Immature natural killer cell (primary cell): ENCODE data around the gene PRMT7. TPM values are rescaled to one million over a fixed set of nuclear protein-coding genes. Genes with fewer than 3 reads are reported as not detected.
"Not testable (repeated sequence)": the region's sequence is repeated elsewhere in the genome, so short reads cannot be mapped to it uniquely, and the experiment has no call there.

Experiments used
- DNase-seq, 3 donors: peaks; one replicate each; pipeline ENCODE4 v3.0.0; 2022; ENCODE audit warnings: mixed read lengths in 1 of 3
- H3K27ac Mint-ChIP-seq, 6 donors: one replicate each; pipeline ENCODE4 v1.8.0; 2020; ENCODE audit warnings: mixed read lengths in 6 of 6, mild to moderate bottlenecking in 5 of 6, inconsistent platforms in 4 of 6, moderate library complexity in 3 of 6
- H3K27me3 Mint-ChIP-seq, 3 donors: one replicate each; pipeline ENCODE4 v1.8.0; 2020 to 2021; ENCODE audit warnings: low read depth in 3 of 3, mild to moderate bottlenecking in 3 of 3, mixed read lengths in 3 of 3, moderate library complexity in 3 of 3, inconsistent platforms in 1 of 3
- H3K36me3 Mint-ChIP-seq, 3 donors: one replicate each; pipeline ENCODE4 v1.8.0; 2020; ENCODE audit warnings: mixed read lengths in 3 of 3, inconsistent platforms in 2 of 3, mild to moderate bottlenecking in 2 of 3
- H3K4me1 Mint-ChIP-seq, 2 donors: one replicate each; pipeline ENCODE4 v1.8.0; 2020; ENCODE audit warnings: inconsistent platforms in 2 of 2, mild to moderate bottlenecking in 2 of 2, mixed read lengths in 2 of 2, moderate library complexity in 1 of 2
- H3K4me3 Mint-ChIP-seq, 5 donors: one replicate each; pipeline ENCODE4 v1.8.0; 2020; ENCODE audit warnings: mild to moderate bottlenecking in 5 of 5, mixed read lengths in 5 of 5, inconsistent platforms in 3 of 5, moderate library complexity in 3 of 5
- H3K9me3 Mint-ChIP-seq, 6 donors: one replicate each; pipeline ENCODE4 v1.8.0; 2020; ENCODE audit warnings: mild to moderate bottlenecking in 6 of 6, mixed read lengths in 6 of 6, inconsistent platforms in 4 of 6, moderate library complexity in 3 of 6
- polyA plus RNA-seq, 3 donors: library from polyadenylated mRNA; unstranded; fragments of 300-500 nt; fragmentation: Illumina TruSeq; gene quantifications; one replicate each; pipeline ENCODE4 v1.2.3, GENCODE V29; 2021

Gene PRMT7
- polyA plus RNA-seq, 3 donors from 2014 or later, result 30.8 to 51.8 (median 44.2) TPM

DNA sequence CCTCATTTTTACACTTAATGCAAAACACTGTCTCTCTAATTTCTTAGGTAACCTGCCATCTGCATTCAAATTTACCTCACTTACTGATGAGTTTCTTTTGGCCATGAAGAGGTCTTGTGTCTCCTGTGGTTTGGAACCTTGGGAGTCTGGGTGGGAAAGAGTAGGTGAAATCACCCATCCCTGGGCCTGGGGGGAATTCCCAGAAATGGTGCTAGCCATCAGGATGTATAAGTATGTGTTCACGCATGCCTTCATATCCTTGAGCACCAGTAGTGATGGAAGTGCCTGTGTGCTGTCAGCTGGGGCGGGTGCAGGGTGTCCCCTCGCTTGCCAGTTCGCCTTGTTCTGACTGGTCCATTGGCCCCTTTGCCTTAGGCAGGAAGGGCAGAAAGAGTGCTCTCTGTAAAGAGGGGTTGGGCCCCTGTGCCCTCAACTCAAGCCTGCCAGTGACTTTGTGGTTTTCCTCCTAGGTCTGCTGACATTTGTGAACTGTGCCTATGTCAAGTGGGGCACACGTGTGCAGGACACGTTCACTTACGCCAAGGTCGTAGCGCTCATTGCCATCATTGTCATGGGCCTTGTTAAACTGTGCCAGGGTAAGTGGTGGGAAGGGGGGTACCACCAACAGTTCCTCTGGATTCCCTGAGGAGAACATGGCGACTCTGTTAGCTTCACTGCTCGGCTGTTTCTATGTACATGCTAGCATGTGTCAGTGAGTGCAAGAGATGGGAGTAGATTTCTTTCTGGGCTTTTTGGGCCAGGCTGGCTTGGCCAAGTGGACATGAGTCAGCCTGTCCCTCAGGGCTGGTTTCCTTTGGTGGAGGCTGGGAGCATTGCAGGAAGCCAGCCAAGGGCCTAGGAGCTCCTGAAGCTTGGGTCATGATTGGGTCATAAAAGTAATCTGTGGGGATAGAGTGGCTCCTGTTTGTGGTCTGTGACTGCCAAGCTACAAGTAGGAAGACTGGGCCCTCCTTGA lies 23.3 kb upstream of the PRMT7 start:
- H3K27me3 Mint-ChIP-seq, result peaks cover 0 to 8% (median 3%) of the 10 kb centered on the region in 3 donors
- H3K4me3 Mint-ChIP-seq, result peak overlapping the region; percentile 55 to 85 (median 72)
- peaks cover 97 to 98% of the 10 kb centered on the region in 2 donors for H3K4me1 Mint-ChIP-seq
- H3K36me3 Mint-ChIP-seq, result peaks cover 4 to 17% (median 14%) of the 10 kb centered on the region in 3 donors
- no peaks in the 10 kb centered on the region for H3K9me3 Mint-ChIP-seq
- peak in 1 of 3 donors; percentile 17 for DNase-seq
- H3K27ac Mint-ChIP-seq, result peak overlapping the region; percentile 86 to 95 (median 92)

DNA sequence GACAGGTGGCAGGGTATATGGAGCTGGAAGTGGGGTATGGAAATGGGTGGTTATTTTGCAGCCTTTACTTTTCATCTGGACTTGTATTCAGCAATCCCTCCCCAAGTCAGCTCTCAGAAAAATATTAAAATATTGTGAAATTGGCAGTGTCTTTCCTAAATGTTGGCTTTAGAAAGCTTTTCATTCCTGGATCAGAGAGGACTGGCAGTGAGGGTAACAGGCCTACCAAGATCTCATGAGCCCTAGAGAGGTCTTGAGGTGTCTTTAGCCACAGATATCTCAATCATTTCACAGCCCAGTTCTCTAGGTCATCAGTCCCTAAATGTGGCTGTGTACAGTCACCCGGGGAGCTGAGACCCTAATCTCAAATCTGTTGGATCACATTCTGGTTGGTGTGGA lies 22.6 kb upstream of the PRMT7 start:
- DNase-seq, result no peak
- peaks cover 92 to 98% of the 10 kb centered on the region in 2 donors for H3K4me1 Mint-ChIP-seq
- peak overlapping the region; percentile 86 to 95 (median 92) for H3K27ac Mint-ChIP-seq
- H3K27me3 Mint-ChIP-seq, result peaks cover 0 to 8% (median 3%) of the 10 kb centered on the region in 3 donors
- H3K9me3 Mint-ChIP-seq, result no peaks in the 10 kb centered on the region
- peak overlapping the region in 4 of 5 donors; percentile 71 to 85 (median 74) for H3K4me3 Mint-ChIP-seq
- peaks cover 4 to 21% (median 14%) of the 10 kb centered on the region in 3 donors for H3K36me3 Mint-ChIP-seq

DNA sequence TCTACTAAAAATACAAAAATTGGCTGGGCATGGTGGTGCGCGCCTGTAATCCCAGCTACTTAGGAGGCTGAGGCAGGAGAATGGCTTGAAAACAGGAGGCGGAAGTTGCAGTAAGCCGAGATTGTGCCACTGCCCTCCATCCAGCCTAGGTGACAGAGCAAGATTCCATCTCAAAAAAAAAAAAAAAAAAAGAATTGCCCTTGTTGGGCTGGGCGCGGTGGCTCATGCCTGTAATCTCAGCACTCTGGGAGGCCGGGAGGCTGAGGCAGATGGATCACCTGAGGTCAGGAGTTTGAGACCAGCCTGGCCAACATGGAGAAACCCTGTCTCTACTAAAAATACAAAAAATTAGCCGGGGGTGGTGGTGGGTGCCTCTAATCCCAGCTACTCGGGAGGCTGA lies 22.0 kb upstream of the PRMT7 start:
- H3K4me3 Mint-ChIP-seq, result peak overlapping the region in 3 of 5 donors; percentile 18 to 65 (median 60)
- not testable (repeated sequence) for H3K27me3 Mint-ChIP-seq, H3K9me3 Mint-ChIP-seq, DNase-seq
- H3K4me1 Mint-ChIP-seq, result peaks cover 90 to 97% of the 10 kb centered on the region in 2 donors
- peak overlapping the region; percentile 64 to 95 (median 92) for H3K27ac Mint-ChIP-seq
- peaks cover 4 to 26% (median 17%) of the 10 kb centered on the region in 3 donors for H3K36me3 Mint-ChIP-seq

DNA sequence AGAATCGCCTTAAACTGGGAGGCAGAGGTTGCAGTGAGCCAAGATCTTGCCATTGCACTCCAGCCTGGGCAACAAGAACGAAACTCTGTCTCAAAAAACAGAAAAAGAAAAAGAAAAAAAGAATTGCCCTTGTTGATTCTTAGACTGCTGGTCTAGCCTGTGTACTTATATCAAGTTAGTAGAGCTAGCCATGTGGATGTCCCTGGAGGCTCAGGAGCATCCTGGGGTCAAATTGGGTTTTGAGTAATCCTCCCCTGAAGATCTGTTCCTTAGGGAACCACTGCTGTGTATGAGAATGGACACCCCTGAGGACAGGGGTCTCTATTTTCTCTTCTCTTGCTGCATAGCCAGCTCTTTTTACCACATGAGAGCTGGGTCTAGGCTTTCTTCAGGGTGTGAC lies 21.6 kb upstream of the PRMT7 start:
- H3K4me1 Mint-ChIP-seq, result peaks cover 86 to 97% of the 10 kb centered on the region in 2 donors
- H3K36me3 Mint-ChIP-seq, result peaks cover 6 to 26% (median 17%) of the 10 kb centered on the region in 3 donors

DNA sequence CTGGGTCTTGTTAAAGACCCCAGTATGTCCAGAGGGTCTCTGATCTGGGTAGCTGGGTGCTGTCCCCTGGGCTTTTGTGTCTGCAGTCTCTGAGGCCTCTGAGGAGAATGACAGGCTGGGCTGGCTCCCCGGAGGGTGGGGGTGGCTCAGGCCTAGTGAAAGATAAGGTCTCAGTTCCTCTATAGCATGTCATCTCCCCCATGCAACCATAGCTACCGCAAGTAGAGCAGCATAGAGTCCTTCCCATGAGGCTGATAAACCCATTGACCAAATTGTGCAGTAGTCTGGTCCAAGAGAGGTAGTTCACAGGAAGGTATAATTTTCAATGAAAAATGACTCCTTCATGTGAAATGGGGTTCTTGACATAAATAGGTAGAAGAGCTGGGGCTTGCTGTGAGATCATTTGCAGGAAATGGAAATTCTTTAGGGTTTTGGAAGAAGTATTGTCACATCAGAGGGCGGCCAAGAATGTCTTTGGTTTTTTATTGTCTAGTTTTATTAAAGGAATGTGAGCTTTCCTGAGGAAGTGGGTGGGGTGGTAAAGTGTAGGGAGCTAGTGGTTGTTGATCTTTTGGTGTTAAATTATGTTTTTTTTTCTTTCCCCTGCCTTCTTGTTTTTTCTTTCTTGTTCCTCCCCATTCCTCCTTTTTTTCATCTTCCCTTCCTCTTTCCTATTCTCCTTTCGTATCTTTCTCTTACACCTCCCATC lies 21.0 kb upstream of the PRMT7 start:
- Mint-ChIP-seq H3K4me1 (peaks cover 80 to 97% of the 10 kb centered on the region in 2 donors), H3K27ac (peak overlapping the region; percentile 90 to 95 (median 92)), H3K9me3 (no peaks in the 10 kb centered on the region), H3K4me3 (peak overlapping the region; percentile 60 to 75 (median 65)), H3K36me3 (peaks cover 9 to 27% (median 17%) of the 10 kb centered on the region in 3 donors), H3K27me3 (peaks cover 0 to 8% (median 0%) of the 10 kb centered on the region in 3 donors)
- DNase-seq, result peak; percentile 45 to 53 (median 49)

More for the DNA sequence above, 21.6 kb upstream of the PRMT7 start:
- no peaks in the 10 kb centered on the region for H3K9me3 Mint-ChIP-seq
- peak overlapping the region; percentile 60 to 75 (median 65) for H3K4me3 Mint-ChIP-seq
- H3K27me3 Mint-ChIP-seq, result peaks cover 0 to 8% (median 2%) of the 10 kb centered on the region in 3 donors
- DNase-seq, result no peak
- H3K27ac Mint-ChIP-seq, result peak overlapping the region; percentile 90 to 95 (median 92)

DNA sequence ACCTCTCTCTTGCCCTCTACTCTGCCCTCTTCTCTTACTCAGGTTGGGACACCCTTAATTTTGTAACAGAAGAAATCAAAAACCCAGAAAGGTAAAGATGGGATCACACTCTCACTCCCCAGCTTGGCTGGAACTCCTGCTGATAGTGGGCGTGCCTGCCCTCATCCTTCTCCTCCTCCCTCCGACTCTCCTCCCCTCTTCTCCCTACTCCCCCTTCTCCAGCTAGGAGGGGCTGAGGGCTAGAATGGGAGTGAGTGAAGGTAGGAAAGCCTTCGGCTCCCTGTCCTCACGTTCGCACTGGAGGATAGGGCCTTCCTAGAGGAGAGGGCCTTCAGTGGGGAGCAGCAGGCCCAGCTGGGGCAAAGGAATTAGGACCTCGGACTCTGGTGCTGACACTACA lies 20.4 kb upstream of the PRMT7 start:
- Mint-ChIP-seq H3K36me3 (peaks cover 13 to 34% (median 17%) of the 10 kb centered on the region in 3 donors), H3K4me3 (peak overlapping the region; percentile 60 to 75 (median 65)), H3K27ac (peak overlapping the region; percentile 90 to 95 (median 92)), H3K9me3 (no peaks in the 10 kb centered on the region), H3K4me1 (peaks cover 73 to 96% of the 10 kb centered on the region in 2 donors), H3K27me3 (peaks cover 0 to 7% (median 0%) of the 10 kb centered on the region in 3 donors)
- DNase-seq, result no peak

DNA sequence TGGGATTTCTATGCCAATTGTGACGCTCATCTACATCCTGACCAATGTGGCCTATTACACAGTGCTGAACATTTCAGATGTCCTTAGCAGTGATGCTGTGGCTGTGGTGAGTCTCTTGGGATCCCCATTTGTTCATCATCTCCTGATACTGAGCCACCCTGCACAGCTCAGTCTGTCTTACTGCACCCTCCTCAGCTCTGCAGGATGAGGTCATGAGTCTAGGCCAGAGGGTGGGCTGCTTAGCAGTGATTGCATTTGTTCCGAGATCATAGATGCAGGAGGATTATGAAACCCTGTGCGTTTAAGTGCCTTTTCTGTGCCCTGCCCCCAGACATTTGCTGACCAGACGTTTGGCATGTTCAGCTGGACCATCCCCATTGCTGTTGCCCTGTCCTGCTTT lies 19.6 kb upstream of the PRMT7 start:
- Mint-ChIP-seq H3K36me3 (peaks cover 13 to 36% (median 15%) of the 10 kb centered on the region in 3 donors), H3K9me3 (no peaks in the 10 kb centered on the region), H3K4me3 (peak overlapping the region; percentile 22 to 67 (median 40)), H3K27ac (peak overlapping the region; percentile 89 to 95 (median 92)), H3K27me3 (peaks cover 0 to 7% (median 0%) of the 10 kb centered on the region in 3 donors), H3K4me1 (peaks cover 65 to 88% of the 10 kb centered on the region in 2 donors)
- DNase-seq, result no peak

DNA sequence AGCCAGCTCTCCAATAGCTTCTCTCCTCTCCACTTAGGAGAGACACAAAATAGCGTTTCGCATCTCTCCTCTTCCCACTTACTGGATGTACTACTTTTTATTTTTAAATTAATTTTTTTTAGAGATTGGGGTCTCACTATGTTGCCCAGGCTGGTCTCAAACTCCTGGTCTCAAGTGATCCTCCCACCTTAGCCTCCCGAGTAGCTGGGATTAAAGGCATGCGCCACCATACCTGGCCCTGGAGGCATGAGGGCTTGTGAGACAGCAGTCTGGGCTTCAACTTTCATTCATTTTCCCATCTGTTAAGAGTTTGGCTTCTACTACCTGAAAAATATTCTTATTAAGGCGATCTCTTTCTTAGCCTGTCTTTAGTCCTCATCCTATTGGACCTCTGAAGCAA lies 18.4 kb upstream of the PRMT7 start:
- no peak for DNase-seq
- Mint-ChIP-seq H3K36me3 (peaks cover 12 to 45% (median 19%) of the 10 kb centered on the region in 3 donors), H3K9me3 (no peaks in the 10 kb centered on the region), H3K27me3 (peaks cover 0 to 5% (median 0%) of the 10 kb centered on the region in 3 donors), H3K27ac (peak overlapping the region; percentile 31 to 95 (median 91)), H3K4me3 (peak overlapping the region in 1 of 5 donors; percentile 6), H3K4me1 (peaks cover 54 to 76% of the 10 kb centered on the region in 2 donors)

DNA sequence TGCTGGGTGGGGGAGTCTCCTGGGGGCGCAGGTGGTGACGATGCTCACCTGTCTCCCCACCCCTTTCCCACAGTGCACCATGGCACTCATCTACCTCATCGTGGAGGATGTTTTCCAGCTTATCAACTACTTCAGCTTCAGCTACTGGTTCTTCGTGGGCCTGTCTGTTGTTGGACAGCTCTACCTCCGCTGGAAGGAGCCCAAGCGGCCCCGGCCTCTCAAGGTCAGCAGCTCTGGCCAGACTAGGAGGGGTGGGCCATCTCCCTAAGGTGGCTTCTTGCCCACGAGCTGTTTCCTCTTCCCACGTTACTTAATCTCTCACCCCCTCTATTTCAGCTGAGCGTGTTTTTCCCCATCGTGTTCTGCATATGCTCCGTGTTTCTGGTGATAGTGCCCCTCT lies 14.5 kb upstream of the PRMT7 start:
- Mint-ChIP-seq H3K4me1 (peaks cover 16 to 39% of the 10 kb centered on the region in 2 donors), H3K27me3 (no peaks in the 10 kb centered on the region), H3K36me3 (peaks cover 12 to 57% (median 30%) of the 10 kb centered on the region in 3 donors), H3K4me3 (no peak overlapping the region), H3K9me3 (no peaks in the 10 kb centered on the region), H3K27ac (no peak overlapping the region)
- DNase-seq, result no peak

DNA sequence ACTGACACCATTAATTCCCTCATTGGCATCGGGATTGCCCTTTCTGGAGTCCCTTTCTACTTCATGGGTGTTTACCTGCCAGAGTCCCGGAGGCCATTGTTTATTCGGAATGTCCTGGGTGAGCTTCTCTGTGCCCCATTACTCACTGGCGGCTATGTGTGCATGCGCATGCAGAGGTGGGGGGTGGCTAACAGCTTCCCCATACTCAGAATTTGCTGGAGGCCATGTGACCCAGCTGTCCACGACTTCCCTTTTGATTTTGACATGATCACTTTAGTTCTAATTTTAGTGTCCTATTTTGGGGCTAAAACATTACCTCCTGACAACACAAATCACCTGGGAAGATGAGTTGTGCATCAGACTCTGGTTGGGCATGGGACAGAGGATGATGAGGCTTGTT lies 14.1 kb upstream of the PRMT7 start:
- Mint-ChIP-seq H3K36me3 (peaks cover 13 to 58% (median 31%) of the 10 kb centered on the region in 3 donors), H3K4me3 (no peak overlapping the region), H3K27ac (peak overlapping the region in 2 of 6 donors; percentile 10 to 16), H3K9me3 (no peaks in the 10 kb centered on the region), H3K27me3 (no peaks in the 10 kb centered on the region), H3K4me1 (peaks cover 12 to 35% of the 10 kb centered on the region in 2 donors)
- DNase-seq, result no peak

DNA sequence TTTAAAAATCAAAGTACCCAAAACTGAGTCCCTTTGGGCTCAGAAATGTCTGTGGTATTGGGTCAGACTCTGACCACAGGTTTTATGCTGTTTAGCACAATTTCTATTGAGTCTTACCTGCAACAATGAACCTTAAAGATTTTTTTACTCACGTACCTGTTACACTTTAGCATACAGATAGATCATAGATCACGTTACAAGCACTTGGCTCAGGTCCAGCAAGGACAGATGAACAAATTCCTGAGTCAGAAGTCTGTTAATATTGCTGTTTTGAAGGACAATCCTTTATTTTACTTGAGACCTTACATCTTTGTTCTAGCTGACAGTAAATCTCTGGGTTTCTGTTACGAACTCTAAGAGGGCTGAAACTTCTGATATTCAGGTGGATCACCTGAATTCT lies 12.9 kb upstream of the PRMT7 start:
- peaks cover 16 to 65% (median 38%) of the 10 kb centered on the region in 3 donors for H3K36me3 Mint-ChIP-seq
- no peaks in the 10 kb centered on the region for H3K9me3 Mint-ChIP-seq
- H3K27ac Mint-ChIP-seq, result peak overlapping the region in 3 of 6 donors; percentile 49 to 60 (median 53)
- DNase-seq, result no peak
- peaks cover 4 to 28% of the 10 kb centered on the region in 2 donors for H3K4me1 Mint-ChIP-seq
- no peak overlapping the region for H3K4me3 Mint-ChIP-seq
- H3K27me3 Mint-ChIP-seq, result no peaks in the 10 kb centered on the region

DNA sequence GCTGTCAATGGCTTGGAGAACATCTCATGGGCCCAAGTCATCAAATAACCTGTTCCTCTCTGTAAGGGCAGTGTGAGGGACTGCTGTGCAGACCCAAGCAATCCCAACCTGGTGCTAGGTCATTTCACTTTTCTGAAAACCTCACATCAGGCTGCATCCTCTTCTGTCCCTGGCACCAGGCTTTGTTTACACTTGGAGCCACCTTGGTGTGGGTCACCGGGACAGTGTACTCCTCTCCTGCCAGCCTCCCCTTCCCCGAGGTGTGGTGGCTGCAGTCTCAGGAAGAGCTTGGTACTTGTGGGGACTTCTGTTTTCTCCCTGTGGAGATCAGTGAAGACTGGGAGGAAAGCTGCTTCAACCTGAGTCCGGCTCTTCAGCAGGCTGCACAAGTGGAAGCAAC lies 12.5 kb upstream of the PRMT7 start:
- H3K9me3 Mint-ChIP-seq, result no peaks in the 10 kb centered on the region
- peaks cover 3 to 24% of the 10 kb centered on the region in 2 donors for H3K4me1 Mint-ChIP-seq
- no peaks in the 10 kb centered on the region for H3K27me3 Mint-ChIP-seq
- no peak overlapping the region for H3K4me3 Mint-ChIP-seq
- no peak for DNase-seq
- peak overlapping the region in 5 of 6 donors; percentile 13 to 34 (median 30) for H3K27ac Mint-ChIP-seq
- H3K36me3 Mint-ChIP-seq, result peaks cover 16 to 65% (median 39%) of the 10 kb centered on the region in 3 donors

DNA sequence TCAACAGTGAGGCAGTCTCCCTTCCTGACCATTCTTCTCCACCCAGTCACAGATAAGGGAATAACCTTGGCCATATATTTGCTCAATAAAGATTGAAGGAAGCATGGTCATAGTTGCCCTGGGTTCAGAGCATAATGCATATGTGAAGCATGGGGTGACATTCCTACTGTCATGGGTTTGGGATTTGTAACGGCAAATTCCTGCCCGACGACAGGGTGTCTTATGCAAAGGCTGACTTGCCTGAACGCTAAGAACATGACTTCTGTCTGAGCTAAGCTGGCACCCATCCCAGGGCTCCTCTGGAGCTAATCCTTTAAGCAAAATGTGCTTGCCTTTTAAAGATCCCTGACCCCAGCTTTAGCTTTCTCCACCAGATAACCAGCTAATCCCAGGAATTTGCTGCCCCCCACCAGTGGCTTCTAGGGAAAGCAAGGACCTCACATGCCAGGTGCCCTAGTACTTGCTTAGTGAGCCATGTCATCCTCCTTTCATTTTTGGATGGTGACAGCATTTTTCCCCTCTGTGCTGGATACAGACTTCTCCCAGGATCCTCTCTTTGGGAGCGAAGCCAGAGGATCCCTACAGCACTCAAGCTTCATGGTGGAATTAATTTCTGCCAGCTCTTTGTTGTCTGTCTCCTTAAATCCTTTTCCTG lies 11.8 kb upstream of the PRMT7 start:
- H3K36me3 Mint-ChIP-seq, result peaks cover 20 to 67% (median 44%) of the 10 kb centered on the region in 3 donors
- peak overlapping the region in 4 of 6 donors; percentile 3 to 73 (median 46) for H3K27ac Mint-ChIP-seq
- no peak overlapping the region for H3K4me3 Mint-ChIP-seq
- H3K9me3 Mint-ChIP-seq, result no peaks in the 10 kb centered on the region
- peaks cover 3 to 23% of the 10 kb centered on the region in 2 donors for H3K4me1 Mint-ChIP-seq
- DNase-seq, result no peak
- H3K27me3 Mint-ChIP-seq, result no peaks in the 10 kb centered on the region
